ENCODE data around the gene PROSER3.

The PROSER3 gene

DNA sequence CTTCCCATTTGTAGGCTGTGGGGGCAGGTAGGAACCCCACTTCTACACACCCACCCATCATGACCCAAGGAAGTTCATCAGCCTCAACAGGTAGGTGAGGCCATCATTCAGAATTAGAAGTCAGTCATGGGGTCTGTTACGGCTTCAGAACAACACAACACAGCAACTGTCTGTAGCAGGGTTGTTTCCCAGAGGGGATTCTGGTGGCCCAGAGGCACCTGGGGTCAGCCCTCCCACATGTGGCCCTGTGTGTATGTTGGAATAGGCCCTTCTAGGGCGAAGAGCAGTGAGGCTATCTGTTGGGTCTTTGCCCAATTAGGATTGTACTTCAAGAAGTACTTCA, 19.1 kb upstream of the PROSER3 start:
- no peak for DNase-seq (ENCODE audit: low read depth)

DNA sequence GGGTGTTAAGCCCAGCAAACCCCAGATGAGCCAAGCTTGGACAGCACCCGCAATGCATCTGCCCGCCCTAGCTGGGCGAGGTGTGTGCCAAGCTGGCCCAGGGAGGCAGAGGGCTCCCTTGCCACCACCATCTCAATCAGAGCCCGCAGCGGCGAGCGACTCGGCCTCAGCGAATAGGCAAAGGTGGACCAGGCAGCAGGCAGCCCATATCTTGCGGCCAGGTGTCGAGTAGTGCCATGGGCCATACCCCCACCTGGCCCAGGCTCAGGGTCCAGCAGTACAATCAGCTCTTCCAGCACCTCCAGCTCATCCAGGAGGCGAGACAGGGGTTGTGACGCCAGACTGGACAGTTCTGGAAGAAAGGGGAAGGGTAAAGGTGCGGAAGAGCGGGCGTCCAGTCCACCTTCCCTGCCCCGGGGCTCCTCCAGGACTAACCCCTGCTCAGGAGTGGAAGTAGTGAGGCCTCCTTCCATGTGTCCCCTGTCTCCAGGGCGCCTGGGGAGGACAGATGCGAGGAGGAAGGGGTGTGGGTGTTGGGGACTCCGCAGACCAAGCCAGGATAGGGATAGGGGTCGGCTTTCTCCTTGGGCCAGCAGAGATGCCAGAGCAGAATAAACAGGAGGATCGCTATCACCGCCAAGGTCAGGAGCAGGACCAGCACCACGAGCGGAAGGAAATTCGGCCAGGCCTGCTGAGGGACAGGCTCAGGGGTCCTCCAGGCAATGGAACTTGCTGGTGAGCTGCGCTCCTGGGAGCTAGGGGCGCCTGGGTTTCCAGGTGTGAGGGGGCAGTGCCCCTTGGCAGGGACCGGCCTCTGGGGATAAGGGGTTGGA, 18.5 kb upstream of the PROSER3 start:
- DNase-seq (ENCODE audit: low read depth): no peak

DNA sequence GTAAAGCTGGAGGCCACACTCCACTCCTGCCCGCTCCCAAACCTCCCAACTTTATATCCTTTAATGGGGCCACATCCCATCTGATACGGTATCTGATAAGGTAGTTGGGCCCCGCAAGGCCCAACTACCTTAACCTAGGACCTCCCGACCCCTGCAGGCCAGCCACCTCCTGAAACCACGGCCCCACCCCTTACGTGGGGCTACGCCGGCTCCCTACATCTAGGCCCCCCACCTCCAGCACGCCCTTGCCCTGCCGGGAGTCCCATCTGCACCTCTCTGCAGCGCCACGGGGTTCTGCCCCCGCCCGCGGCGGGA, 17.9 kb upstream of the PROSER3 start:
- no peak for DNase-seq (ENCODE audit: low read depth)

DNA sequence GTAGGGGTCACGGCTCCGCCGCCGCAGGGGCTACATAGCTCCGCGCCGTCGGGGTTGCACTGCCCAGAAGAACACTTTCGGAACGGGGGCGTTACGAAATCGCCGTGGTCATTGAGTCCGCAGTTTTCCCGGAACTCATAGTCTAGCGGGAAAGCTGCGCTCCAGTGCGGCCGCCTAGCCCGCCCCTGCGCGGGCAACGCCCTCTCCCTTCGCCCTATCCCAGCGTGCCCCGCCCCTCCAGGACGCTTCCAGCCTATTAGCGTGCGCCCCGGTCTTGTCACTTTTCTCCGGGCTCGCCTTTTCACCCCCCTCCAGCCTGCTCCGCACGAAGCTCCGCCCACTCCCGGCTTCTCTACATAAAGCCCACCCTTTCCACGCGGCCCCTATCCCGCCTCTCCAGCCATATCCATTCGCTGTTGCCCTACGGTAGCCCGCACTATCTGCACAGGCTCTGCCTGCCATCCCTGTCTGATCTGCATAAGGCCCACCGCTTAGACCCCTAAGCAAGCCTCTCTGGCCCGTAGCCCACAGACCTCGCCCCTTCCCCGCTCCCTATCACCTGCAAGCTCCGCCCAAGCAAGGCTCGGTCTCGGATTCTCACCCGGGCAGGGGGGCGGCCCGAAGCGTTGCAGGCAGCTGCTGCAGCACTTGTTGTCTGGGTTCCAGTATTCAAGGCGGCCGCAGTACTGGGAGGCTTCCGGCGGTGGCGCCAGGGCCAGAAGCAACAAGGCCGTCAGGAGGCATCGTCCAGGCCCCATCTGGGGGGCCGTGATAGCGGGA, 17.4 kb upstream of the PROSER3 start:
- DNase-seq (ENCODE audit: low read depth): peak; percentile 92

DNA sequence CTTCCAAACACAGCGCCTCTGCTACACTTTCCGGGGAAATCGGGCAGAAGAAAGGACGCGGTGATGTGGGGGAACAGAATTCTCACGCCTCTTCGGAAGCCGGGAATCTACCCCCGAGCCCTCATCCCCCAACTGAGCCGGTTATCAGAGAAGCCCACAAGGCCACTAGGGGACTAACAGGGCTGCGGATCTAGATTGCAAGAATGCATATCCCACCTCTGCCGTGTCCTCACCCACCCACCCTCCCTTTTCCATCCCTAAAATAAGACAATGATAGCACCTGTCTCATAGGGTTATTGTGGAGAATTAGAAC, 16.8 kb upstream of the PROSER3 start:
- DNase-seq (ENCODE audit: low read depth): no peak

DNA sequence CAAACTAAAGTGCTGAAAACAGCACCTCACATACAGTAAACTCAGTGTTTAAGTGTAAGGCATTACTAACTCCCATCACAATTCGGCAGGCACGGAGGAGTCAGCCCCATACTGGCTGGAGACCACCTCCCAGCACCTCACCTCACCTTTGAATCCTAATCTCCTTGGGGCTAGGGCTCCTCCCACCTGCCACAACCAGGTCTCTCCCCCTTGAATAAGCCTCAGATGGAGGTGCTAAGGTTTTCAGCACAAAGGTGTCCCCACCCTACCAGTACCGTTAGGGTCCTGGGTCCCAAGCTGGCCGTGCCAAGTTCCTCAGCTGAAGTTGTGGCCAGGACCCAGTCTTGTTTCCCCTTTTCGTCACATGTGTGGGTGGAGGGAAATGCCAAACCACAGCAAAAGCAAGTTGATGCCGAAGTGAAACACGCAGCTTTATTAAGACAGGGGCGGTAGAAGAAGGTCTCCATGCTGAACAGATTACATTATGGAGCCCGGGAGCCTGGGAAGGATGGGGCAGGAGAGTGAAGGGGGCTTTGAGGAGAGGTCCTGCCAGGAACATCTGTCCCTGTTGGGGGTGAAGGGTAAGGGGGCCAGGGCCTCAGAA, 15.8 kb upstream of the PROSER3 start, which contains the start of gene IGFLR1:
TSS of gene IGFLR1 (minus strand) at position 332 of the 604 bp plus-strand sequence. CDS start 1,272 bp downstream, outside the sequence.
- no peak for DNase-seq (ENCODE audit: low read depth)

DNA sequence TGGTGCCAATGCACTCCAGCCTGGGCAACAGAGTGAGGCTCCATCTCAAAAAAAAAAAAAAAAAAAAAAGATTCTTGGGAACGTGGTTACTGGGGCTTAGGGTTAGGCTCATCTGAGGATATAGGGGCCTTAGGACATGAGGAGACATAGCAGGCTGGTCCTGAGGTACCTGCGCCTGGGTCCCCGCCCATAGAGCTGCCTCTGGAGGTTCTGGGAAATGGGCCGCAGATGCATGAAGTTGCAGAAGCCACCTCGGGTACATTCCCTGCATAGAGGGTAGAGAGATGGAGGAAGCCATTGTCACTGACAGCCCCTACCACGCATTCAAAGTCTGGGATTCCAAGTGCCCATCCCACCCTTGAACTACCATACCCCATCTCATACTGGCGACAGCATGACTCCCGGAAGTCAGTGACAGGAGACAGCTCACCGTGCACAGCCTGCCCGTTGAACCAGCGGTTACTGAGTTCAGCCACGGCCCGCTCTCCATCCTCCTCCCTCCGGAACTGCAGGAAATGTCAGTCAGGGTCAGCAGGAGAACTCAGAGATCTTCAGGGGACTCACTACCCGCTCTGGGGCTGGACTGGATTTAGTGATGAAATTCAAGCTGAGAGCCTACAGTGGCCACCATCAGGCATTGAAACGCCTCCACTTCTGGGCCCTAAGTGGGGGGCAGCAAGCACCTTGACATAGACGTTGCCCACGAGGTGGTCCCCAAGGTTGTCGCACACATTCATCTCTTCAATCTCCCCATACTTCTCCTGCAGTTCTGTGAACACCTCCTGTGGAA, 14.1 kb upstream of the PROSER3 start:
- DNase-seq (ENCODE audit: low read depth): no peak

DNA sequence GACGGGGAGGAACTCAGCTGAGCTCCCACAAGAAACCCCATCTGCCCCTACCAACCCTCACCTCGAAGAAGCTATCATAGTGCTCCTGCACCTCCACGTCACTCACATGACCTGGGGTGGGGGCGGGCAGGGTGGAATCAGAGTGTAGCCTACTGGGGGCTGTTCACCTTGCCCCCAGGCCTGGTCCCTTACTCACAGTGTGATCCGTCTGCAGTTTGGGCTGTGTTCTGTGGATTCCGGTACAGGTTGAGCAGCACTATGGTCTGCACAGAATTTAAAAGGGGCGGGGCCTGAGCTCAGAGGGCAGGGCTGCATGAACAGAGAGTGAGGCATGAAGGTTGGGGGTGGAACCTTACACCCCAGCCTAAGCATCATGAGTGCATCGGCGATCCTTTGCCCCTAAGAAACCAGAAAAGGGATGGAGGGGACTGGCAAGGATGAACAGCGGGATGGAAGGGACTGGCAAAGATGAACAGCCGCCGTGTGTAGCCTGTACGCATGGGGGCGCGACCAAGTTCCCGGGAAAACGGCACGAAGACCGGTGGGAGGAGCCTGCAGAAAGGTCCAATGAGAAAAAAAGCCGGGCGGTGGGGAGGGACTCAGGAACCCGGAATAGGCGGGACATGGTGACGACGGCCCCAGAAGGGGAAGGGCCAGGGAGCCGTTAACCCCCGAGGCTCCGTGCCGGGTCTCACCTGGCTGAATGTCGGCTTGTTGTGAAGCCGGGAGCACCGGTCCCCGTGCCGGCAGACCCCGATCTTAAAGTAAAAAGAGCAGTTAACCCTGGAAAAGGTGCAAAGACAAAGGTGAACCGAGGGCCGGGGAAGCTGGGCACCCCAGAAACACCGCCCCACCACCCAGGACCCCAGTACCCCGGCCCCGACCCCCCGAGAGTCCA, 13.3 kb upstream of the PROSER3 start:
- DNase-seq (ENCODE audit: low read depth): peak; percentile 92

DNA sequence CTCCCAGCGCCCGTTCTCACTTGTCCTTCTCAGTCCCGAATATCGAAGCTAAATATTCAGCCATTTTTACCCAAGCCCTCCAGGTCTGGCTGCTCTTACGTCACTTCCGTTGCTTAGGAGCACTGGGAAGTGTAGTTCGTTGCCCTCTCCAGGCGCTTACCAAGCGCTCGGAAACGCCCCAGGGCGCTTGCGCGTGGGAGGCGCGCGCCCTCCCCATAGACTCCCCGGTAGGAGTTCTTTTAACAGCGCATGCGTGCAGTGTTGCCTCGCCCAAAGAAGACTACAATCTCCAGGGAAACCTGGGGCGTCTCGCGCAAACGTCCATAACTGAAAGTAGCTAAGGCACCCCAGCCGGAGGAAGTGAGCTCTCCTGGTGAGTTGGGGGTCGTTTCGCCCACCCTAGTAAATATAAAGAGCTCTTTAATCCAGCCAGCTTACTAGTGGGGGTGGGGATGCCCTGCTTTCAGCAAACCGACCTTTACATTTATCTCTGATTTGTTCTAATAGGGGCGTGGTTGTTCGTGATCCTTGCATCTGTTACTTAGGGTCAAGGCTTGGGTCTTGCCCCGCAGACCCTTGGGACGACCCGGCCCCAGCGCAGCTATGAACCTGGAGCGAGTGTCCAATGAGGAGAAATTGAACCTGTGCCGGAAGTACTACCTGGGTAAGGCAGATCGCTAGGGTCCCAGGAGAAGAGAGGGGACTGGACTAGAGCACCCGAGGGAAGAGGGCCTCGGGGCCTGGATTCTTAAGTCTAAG, 12.5 kb upstream of the PROSER3 start, which contains the start of the genes PSENEN and U2AF1L4:
TSS of gene PSENEN (plus strand) at position 324 of the 759 bp plus-strand sequence. CDS start at position 604, 280 bp downstream.
TSS of gene U2AF1L4 (minus strand) at position 91 of the 759 bp plus-strand sequence. CDS start at position 64, 27 bp downstream.
- DNase-seq (ENCODE audit: low read depth): peak; percentile 100

DNA sequence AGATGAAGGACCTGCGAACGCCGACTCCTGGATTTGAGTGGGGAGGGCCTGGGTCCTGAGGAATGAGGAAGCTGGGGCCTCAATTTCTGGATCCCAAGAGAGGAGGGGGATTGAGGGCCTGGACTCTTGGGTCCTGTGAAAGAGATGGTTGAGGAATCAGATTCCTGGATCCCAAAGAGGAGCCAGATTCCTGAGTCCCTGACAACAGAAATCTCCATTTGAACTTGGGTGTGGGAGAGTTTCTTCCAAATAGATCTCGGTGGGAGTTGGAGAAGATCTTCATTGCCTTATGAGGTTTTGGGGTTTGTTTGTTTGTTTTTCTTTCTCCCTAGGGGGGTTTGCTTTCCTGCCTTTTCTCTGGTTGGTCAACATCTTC, 11.9 kb upstream of the PROSER3 start:
- no peak for DNase-seq (ENCODE audit: low read depth)

DNA sequence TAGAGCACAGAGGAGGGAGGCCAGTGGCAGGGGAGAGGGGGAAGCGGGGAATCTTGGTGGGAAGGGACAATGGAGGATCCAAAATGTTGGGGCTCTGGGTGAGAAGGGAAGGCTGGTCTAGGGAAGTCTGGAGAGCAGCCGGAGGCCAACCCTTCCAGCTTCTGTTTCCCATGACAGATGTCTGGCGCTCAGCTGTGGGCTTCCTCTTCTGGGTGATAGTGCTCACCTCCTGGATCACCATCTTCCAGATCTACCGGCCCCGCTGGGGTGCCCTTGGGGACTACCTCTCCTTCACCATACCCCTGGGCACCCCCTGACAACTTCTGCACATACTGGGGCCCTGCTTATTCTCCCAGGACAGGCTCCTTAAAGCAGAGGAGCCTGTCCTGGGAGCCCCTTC, 11.4 kb upstream of the PROSER3 start:
- no peak for DNase-seq (ENCODE audit: low read depth)

DNA sequence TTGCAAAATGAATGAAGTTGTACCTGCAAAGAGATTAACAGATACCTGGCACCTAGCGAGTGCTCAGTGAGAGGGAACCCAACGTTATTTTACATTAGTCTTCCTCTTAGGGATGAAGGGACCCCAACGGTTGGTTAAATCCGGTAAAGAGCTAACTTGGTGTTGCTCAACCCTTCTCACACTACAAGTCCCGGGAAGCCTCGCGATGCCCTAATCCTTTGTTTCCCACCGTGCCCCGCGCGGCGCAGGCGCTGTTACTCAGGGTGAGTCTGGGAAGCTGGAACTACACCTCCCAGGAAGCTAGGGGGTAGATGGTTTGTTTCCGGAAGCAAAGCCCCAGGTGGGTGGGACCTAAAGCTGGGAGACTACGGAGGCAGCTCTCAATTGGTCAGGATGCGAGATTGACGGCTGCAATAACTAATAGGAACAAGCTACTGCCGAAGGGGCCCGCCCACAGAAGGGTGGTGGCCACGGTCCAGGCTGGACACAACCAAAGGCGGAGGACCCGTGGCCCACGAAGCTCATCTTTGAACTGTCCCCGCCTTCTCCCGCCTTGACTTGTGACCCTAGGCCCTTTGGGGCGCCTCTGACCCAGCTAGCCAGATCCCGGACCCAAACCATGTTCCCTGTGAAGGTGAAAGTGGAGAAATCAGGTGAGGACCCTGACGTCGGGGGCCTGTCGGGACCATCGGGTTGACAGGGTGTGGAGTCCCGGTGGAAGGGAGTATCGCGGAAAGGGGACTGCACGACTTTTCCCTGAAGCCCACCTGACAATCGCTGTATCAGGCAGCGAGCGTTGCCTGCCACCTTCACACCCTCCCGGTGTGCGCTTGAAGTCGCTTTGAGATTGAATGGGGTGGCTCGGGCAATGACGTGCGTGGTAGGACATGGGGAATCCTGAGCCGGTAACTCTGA, 9.6 kb upstream of the PROSER3 start, which contains the start of gene LIN37:
TSS of gene LIN37 (plus strand) at position 471 of the 915 bp plus-strand sequence. CDS start at position 620, 149 bp downstream.
- peak; percentile 99 for DNase-seq (ENCODE audit: low read depth)

DNA sequence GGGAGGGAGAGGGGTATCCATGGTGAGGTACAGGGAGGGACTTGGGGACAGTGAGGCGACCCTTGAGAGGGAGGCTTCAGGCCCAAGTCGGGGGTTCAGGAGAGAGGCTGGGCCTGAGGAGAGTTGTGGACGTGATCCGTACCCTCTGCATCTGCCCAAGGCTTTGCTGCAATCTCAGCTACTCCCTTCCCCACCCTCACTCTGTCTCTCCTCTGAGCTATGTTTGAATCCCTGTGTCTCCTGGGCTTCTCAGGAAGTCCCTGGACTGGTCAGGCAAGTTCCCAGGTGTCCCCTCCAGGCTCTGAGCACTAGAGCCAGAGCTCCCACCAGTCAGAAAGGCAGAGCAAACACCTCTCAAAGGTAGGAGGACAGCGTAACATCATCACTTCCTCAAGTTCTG, 7.8 kb upstream of the PROSER3 start:
- DNase-seq (ENCODE audit: low read depth): no peak

DNA sequence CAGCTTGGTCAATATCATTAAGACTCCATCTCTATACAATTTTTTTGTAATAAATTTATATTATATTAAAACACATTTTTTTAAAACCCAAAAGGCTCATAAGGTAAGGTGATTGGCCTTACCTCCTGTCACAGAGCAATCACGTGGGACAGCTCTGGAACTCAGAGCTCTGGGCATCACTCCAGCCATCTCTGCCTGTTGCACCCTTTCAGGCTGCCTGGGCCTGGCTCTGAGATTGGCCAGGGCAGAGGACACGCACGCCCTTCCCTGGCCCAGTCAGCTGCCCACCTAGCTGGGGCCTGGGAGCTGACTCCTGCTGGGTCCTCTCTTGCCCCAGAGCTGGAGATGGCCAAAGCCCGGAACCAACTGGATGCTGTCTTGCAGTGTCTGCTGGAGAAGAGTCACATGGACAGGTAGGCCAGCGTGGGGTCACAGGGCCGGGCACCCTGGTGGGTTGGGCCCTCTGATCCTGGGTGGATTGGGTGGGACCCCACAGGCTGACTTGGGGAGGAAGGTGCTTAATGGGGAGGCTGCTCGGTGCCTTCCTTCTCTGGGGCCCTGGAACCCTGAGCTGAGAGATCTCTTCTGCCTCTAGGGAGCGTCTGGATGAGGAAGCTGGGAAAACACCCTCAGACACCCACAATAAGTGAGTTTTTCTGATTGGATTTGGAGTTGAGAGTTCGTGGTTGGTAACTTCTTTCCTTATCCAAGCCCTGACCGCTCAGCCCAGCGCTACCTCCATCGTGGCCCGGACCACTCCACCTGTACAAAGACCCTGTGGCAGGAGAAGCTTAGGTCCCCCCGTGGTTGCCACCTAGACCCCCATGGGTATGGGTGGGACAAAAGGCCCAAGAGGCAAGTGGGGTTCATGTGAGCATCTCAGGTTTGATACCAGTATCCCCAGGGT, 5.9 kb upstream of the PROSER3 start:
- no peak for DNase-seq (ENCODE audit: low read depth)

DNA sequence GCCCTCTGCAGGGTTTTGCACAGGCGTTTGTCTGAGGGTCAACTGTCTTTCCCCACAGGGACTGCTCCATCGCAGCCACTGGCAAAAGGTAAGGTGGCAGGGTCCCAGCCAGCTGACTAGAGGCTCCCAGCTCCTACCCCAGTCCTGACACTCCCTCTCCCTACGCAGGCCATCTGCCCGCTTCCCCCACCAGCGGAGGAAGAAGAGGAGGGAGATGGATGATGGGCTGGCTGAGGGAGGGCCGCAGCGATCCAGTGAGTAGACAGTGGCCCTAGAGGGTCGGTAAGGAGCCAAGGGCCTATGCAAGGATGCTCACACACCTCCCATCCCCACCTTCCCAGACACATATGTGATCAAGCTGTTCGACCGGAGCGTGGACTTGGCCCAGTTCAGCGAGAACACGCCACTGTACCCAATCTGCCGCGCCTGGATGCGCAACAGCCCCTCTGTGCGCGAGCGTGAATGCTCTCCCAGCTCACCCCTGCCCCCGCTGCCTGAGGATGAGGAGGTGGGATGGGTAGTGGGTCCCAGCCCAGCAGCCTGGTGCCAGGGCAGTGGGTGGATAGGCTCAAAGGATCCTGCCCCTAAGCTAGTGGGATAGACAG, 5.1 kb upstream of the PROSER3 start:
- no peak for DNase-seq (ENCODE audit: low read depth)

DNA sequence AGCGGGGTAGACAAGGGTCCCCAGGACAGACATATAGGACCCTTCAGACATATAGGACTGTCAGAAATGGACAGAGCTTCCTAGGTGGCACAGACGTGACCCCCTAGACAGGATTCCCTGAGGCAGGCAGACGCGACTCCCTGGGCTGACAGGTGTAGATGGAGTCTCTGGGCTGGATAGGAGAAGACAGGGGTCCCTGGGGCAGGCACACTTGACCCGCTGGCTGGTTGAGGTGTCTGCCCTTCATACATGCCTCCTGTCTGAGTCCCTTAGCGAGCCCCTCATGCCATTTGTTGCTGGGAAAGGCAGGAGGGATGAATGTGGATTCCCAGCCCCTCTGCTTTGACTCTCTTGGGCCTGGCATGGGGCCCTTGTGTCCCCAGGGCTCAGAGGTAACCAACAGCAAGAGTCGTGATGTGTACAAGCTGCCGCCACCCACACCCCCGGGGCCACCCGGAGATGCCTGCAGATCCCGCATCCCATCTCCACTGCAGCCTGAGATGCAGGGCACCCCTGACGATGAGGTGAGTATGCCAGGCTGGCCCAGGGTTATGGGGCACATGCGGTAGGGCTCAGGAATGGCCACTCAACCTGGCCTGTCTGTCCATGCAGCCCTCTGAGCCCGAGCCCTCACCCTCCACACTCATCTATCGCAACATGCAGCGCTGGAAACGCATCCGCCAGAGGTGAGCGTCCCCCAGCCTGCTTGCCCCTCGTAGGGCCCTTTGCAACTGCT, 4.2 kb upstream of the PROSER3 start:
- DNase-seq (ENCODE audit: low read depth): no peak

Measured in fibroblast of the conjunctiva (primary cell).